Pancreas (tissue), 10 donors: ENCODE data around the gene MAML3. TPM values are rescaled to one million over a fixed set of nuclear protein-coding genes. Genes with fewer than 3 reads are reported as not detected.

Source experiments
- ATAC-seq, 4 donors: fragments of 200-7000 bp; cut with Tn5 transposase; one replicate each; pipeline versions ENCODE4 v1.8.0 to v1.9.1; 2020; ENCODE audit warnings: mild to moderate bottlenecking in 4 of 4, moderate library complexity in 4 of 4
- DNase-seq, 6 donors: peaks; one replicate each; pipeline ENCODE4 v3.0.0-alpha.2; 2020
- FAIRE-seq: peaks from 2 replicates; lab custom pipeline; 2012; peaks lifted over from hg19 to GRCh38; lab: Jason Lieb, UNC
- H3K27ac ChIP-seq, 4 donors: fragments of 200-600 bp; sonication (generic); 1 replicate in 3 of 4; 2 replicates in 1 of 4; pipeline versions ENCODE4 v1.5.0 to v1.8.0; 2020
- H3K27me3 ChIP-seq, 4 donors: fragments of 200-600 bp; one replicate each; pipeline ENCODE4 v1.8.0; 2021
- H3K36me3 ChIP-seq, 3 donors: fragments of 200-600 bp; sonication (generic) in 1 of 3; one replicate each; pipeline versions ENCODE4 v1.5.0 to v1.8.0; 2020 to 2021
- H3K4me1 ChIP-seq, 3 donors: fragments of 200-600 bp; one replicate each; pipeline ENCODE4 v1.8.0; 2021
- H3K4me3 ChIP-seq, 4 donors: fragments of 200-600 bp; sonication (generic) in 2 of 4; one replicate each; pipeline versions ENCODE4 v1.5.0 to v1.8.0; 2020 to 2021
- H3K9me3 ChIP-seq, 4 donors: fragments of 200-600 bp; one replicate each; pipeline ENCODE4 v1.8.0; 2021
- WGBS, 2 donors: extraction: QIAGEN DNeasy Blood & Tissue Kit; methylation state at CpG; one replicate each; pipeline ENCODE4 v1.1.7; 2013; 5-methylcytosine and 5-hydroxymethylcytosine counted together
- intact Hi-C, 3 donors: fragments of 100-400 bp; cut with DNase I; formaldehyde crosslinking; loops; one replicate each; pipeline versions ENCODE4 v1.11.1 to v1.14.2; 2022
- polyA plus RNA-seq, 2 donors: library from polyadenylated mRNA; stranded (reverse); fragments of 200-250 nt; gene quantifications; one replicate each; pipeline ENCODE4 v1.2.3, GENCODE V29; 2013
- total RNA-seq, 6 donors: library from RNA; stranded (reverse); fragmentation: NEBNext Ultra II Directional in 4 of 6; extraction: Animal tissue kit (Norgen Biotek cat#: 25700) in 4 of 6; gene quantifications; one replicate each; pipeline versions ENCODE4 v1.2.1 to v1.2.4, GENCODE V29; 2021 to 2023
- TF ChIP-seq, protein P1 (sequence below), 4 donors: fragments of 200-600 bp; sonication (generic) in 3 of 4; IDR thresholded peaks; one replicate each; pipeline versions ENCODE4 v1.5.0 to v1.8.0; 2021; ENCODE audit warnings: antibody characterized with exemption in 4 of 4
- donor health status: healthy with polysubstance abuse.
- donor health status: DM: no; HTN: no; CAD: no; lungs with moderate emphysema.
- donor health status: DM: no; HTN: no; CAD: no.
- donor health status: control.
- donor health status: control.
- donor health status: Bipolar disorder and iron deficiency.
- donor health status: DM: yes; HTN: yes; CAD: no.
- donor health status: DM: no; HTN: no; CAD: no.
- donor health status: DM: no; HTN: no; CAD: no.
- donor health status: DM: yes; HTN: yes; CAD: no.

The MAML3 gene
- total and polyA plus RNA-seq, 8 donors = 3.8 to 8.9 (median 5.9) TPM

DNA sequence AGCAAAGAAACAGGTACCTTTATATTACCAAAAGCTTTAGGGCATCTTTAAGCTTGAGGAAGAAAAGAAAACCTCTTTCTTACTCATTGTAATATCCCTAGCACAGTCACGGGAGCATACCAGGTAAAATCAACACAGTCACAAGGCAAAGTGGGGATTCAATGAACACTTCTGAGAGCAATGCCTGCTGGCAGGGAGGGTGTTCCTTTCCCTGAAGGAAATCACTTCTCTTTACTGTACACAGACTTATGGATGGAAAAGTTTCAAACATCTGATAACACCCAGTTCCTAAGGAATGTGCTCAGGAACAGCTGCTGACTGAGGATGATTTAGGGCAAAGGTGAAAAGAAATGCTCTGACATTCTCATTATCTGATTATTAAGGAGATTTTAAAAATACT lies 94.8 kb downstream of the MAML3 start:
- Histone ChIP-seq H3K9me3 (no peaks in the 10 kb centered on the region), H3K27ac (no peak overlapping the region), H3K36me3 (no peaks in the 10 kb centered on the region), H3K4me3 (no peak overlapping the region), H3K27me3 (no peaks in the 10 kb centered on the region), H3K4me1 (peaks cover 6 to 19% (median 8%) of the 10 kb centered on the region in 3 donors)
- FAIRE-seq (no peak), DNase-seq (no peak), ATAC-seq (peak in 3 of 4 donors; percentile 58 to 75 (median 66))
- intact Hi-C loops = no loop called here
- WGBS, 2 donors = 29 to 43% methylated on average over 1 of the region's 1 CpG
- TF ChIP-seq, protein P1, sequence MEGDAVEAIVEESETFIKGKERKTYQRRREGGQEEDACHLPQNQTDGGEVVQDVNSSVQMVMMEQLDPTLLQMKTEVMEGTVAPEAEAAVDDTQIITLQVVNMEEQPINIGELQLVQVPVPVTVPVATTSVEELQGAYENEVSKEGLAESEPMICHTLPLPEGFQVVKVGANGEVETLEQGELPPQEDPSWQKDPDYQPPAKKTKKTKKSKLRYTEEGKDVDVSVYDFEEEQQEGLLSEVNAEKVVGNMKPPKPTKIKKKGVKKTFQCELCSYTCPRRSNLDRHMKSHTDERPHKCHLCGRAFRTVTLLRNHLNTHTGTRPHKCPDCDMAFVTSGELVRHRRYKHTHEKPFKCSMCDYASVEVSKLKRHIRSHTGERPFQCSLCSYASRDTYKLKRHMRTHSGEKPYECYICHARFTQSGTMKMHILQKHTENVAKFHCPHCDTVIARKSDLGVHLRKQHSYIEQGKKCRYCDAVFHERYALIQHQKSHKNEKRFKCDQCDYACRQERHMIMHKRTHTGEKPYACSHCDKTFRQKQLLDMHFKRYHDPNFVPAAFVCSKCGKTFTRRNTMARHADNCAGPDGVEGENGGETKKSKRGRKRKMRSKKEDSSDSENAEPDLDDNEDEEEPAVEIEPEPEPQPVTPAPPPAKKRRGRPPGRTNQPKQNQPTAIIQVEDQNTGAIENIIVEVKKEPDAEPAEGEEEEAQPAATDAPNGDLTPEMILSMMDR (IDR thresholded peaks at IDR 0.05) = no peak

DNA sequence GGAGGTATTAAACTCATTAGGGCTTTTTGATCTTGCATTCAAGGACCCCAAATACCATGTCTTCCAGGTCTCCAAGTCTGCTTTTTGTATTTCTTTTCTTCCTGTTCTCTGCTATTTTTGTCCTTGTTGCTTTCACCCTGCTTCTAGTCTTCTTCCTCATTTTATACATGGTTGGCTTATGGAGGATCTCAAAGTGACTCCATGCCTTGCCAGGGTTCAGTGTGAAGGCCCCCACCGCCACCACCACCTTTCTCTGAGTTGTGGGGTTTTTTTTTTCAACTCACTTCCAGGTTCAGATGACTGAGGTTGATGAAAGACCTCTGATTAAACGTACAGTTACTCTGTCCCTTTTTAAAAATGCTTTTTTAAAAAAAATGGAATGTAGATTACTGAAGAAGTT lies 96.3 kb downstream of the MAML3 start:
- intact Hi-C loops = no loop called here
- Histone ChIP-seq H3K9me3 (no peaks in the 10 kb centered on the region), H3K4me3 (no peak overlapping the region), H3K27ac (no peak overlapping the region), H3K36me3 (no peaks in the 10 kb centered on the region), H3K4me1 (peaks cover 6 to 19% (median 8%) of the 10 kb centered on the region in 3 donors), H3K27me3 (no peaks in the 10 kb centered on the region)
- DNase-seq = no peak
- WGBS, 2 donors = 78 to 80% methylated on average over 2 of the region's 2 CpGs
- ATAC-seq = no peak
- no peak for FAIRE-seq
- TF ChIP-seq, protein P1 (IDR thresholded peaks at IDR 0.05) = no peak

DNA sequence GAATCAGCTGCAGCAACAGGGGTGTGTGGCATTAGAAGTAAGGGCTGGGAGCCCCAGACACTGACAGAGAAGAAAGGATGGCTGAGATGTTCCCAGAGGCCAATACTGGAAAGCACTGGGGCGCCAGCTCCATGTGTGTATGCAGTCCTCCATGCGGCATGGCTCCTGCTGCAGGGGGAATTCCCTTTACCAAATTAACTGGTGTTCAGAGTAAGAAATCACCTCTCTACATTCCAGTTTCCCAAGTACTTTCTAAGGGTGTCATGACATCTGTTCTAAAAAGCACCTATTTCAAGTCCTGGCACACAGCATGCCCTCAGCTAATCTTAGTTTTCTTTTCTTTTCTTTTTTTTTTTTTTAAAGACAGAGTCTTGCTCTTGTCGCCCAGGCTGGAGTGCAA lies 98.0 kb downstream of the MAML3 start:
- Histone ChIP-seq H3K27ac (no peak overlapping the region), H3K36me3 (no peaks in the 10 kb centered on the region), H3K9me3 (no peaks in the 10 kb centered on the region), H3K27me3 (no peaks in the 10 kb centered on the region), H3K4me3 (no peak overlapping the region), H3K4me1 (peaks cover 6 to 19% (median 8%) of the 10 kb centered on the region in 3 donors)
- no peak for DNase-seq
- WGBS, 2 donors = 95 to 96% methylated on average over 3 of the region's 3 CpGs
- ATAC-seq = no peak
- TF ChIP-seq, protein P1 (IDR thresholded peaks at IDR 0.05) = no peak
- intact Hi-C loops = no loop called here
- no peak for FAIRE-seq

DNA sequence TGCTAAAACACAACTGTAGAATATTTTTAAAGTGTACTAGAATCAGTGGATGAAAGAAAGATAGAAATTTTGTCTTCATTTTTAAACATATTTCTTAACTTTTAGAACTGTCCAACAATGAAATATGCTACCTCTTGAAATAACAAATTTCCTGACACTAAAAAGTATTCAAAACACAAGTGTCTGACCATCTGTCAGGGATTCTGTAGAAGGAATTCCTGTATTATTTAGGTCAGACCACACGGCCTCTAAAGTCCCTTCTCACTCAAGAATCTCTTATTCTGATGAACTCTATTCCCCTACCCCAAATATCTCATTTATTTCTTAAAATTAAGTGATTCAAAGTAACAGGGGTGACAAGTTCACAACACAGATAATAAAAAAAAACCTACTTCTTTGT lies 99.1 kb downstream of the MAML3 start:
- TF ChIP-seq, protein P1 (IDR thresholded peaks at IDR 0.05) = no peak
- no peak overlapping the region for H3K4me3 ChIP-seq
- H3K27ac ChIP-seq = no peak overlapping the region
- ATAC-seq = no peak
- peaks cover 6 to 19% (median 11%) of the 10 kb centered on the region in 3 donors for H3K4me1 ChIP-seq
- 78 to 80% methylated on average over 1 of the region's 1 CpG for WGBS, 2 donors
- H3K36me3 ChIP-seq = no peaks in the 10 kb centered on the region
- no peak for DNase-seq
- no peaks in the 10 kb centered on the region for H3K27me3 ChIP-seq
- H3K9me3 ChIP-seq = no peaks in the 10 kb centered on the region
- no peak for FAIRE-seq
- intact Hi-C loops = no loop called here

DNA sequence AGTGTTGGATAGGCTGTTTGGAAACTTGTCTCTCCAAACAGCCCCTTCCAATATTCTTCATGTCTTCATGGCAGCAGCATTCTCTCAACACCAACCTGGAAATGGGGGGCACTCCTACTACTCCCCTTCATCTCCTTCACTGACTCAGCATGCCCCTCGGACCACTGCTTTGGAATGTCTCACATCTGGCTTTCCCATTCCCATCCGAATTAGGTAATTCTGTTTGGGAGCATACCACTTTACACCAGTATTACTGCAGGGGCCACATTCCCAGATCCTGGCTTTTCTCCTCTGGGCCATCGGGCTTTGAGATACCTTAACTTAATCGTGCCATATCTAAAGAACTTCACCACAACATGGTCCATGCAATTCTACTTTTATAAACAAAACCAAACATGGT lies 100.8 kb downstream of the MAML3 start:
- no peaks in the 10 kb centered on the region for H3K36me3 ChIP-seq
- FAIRE-seq (no peak), DNase-seq (no peak), ATAC-seq (no peak)
- intact Hi-C loops = no loop called here
- no peak overlapping the region for H3K27ac ChIP-seq
- TF ChIP-seq, protein P1 (IDR thresholded peaks at IDR 0.05) = no peak
- H3K9me3 ChIP-seq = no peaks in the 10 kb centered on the region
- H3K27me3 ChIP-seq = no peaks in the 10 kb centered on the region
- no peak overlapping the region for H3K4me3 ChIP-seq
- H3K4me1 ChIP-seq = peaks cover 0 to 10% (median 7%) of the 10 kb centered on the region in 3 donors
- 86 to 95% methylated on average over 4 of the region's 4 CpGs for WGBS, 2 donors
